ENCODE measurements around the gene KIAA1217. TPM values are rescaled to one million over a fixed set of nuclear protein-coding genes. Genes with fewer than 3 reads are reported as not detected.

Gene KIAA1217
- total RNA-seq, 4 donors from 2014 or later, result 12.7 to 156 (median 34.8) TPM

- no peak for DNase-seq (ENCODE audit: low spot score)
- no peak for TF ChIP-seq CTCF (IDR thresholded peaks at IDR 0.05)
- ATAC-seq (ENCODE audit: low FRiP score), result no peak
These were observed 344.2 kb downstream of the KIAA1217 start for GRCh38 chr10:24553051-24553612.

GRCh38 chr10:24554036-24554435 is 345.1 kb downstream of the KIAA1217 start:
- no peak for DNase-seq (ENCODE audit: low spot score)
- TF ChIP-seq CTCF (IDR thresholded peaks at IDR 0.05), result no peak
- no peak for ATAC-seq (ENCODE audit: low FRiP score)

GRCh38 chr10:24556126-24556749 is 347.3 kb downstream of the KIAA1217 start:
- no peak for TF ChIP-seq CTCF (IDR thresholded peaks at IDR 0.05)
- ATAC-seq (ENCODE audit: low FRiP score), result no peak
- no peak for DNase-seq (ENCODE audit: low spot score)

- no peak for TF ChIP-seq CTCF (IDR thresholded peaks at IDR 0.05)
- ATAC-seq (ENCODE audit: low FRiP score), result no peak
- DNase-seq (ENCODE audit: low spot score), result no peak
These were observed 348.1 kb downstream of the KIAA1217 start for GRCh38 chr10:24556750-24557742.

GRCh38 chr10:24561453-24561852 is 352.5 kb downstream of the KIAA1217 start:
- ATAC-seq (ENCODE audit: low FRiP score), result no peak
- no peak for DNase-seq (ENCODE audit: low spot score)
- no peak for TF ChIP-seq CTCF (IDR thresholded peaks at IDR 0.05)

- ATAC-seq (ENCODE audit: low FRiP score) (no peak), DNase-seq (ENCODE audit: low spot score) (no peak)
- no peak for TF ChIP-seq CTCF (IDR thresholded peaks at IDR 0.05)
These were observed 359.1 kb downstream of the KIAA1217 start for GRCh38 chr10:24568042-24568441.
